Hypothalamus (tissue), 51 donors: ENCODE results near the gene PLEKHA8.

ENCODE experiments used
- DNase-seq, 51 donors: peaks; one replicate each; lab custom pipeline; 2025; lab: John Stamatoyannopoulos, UW

Gene PLEKHA8

DNA sequence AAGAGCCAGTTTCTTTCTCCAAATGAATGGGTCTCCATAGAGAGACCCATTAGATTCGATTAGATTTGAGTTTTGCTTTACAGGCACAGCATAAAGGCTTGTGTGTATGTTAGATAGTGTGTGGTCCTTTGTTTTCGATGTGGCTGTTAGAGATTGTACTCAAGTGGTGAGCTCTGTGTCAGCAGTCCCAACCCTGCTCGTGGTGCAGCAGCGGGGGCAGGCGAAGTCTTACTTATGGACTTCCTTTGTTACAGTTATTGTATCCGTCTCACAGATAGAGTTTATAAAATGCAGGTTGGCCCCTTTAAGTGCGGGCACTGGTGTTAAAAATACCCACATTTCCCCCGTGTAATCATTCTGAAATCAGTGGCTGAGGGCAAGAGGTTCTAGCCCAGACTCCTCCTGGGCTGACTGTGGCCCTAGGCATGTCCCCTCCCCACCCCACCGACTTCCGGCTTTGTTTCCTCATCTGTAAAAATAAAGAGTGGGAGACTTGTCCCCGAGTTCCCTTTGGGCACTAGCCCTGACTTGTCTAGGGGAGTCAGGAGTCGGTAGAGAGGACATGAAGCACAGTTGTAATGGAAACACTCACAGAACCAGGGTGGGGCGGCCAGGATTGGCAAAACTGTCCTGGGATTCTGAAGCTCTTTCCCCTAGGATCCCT lies 135.2 kb downstream of the PLEKHA8 start:
- peak in 31 of 51 donors; percentile 11 to 83 (median 53) for DNase-seq

DNA sequence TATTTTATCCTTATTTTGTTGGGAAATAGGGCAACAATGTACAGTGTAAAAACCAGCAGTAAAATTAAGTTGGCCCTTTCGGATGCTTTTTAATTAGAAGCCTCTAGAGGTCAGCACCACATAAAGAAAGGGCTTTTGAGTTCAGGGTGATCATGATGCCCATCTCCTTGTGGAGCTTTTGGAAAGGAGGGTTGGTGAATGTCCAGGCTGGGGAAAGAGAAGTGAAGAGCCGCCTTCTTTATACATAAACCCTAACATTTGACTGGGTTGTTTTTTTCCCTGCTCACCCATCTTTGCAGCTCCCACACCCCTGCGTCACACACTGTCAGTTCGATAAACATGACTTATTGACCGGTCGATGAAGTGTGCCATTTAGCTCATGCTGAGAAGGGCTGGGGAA lies 136.4 kb downstream of the PLEKHA8 start:
- peak in 7 of 51 donors; percentile 21 to 77 (median 34) for DNase-seq

DNA sequence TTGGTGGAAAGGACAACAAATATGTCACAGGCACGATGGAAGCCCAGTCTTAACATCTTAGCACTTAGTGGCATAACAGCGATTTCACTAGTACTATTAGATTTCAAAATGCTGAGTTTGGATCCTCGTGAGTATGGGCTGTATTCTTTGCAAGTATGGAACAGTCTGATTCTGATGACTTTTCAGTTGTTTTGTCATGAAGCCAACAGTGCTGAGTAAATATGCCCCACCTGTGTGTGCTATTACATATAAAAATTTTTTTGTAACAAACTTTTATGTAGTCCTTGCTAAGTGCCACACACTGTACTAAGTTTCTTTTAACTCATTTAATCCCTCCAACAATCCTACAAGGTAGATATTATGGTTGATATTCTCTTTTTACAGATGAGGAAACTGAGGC lies 137.4 kb downstream of the PLEKHA8 start:
- no peak for DNase-seq

DNA sequence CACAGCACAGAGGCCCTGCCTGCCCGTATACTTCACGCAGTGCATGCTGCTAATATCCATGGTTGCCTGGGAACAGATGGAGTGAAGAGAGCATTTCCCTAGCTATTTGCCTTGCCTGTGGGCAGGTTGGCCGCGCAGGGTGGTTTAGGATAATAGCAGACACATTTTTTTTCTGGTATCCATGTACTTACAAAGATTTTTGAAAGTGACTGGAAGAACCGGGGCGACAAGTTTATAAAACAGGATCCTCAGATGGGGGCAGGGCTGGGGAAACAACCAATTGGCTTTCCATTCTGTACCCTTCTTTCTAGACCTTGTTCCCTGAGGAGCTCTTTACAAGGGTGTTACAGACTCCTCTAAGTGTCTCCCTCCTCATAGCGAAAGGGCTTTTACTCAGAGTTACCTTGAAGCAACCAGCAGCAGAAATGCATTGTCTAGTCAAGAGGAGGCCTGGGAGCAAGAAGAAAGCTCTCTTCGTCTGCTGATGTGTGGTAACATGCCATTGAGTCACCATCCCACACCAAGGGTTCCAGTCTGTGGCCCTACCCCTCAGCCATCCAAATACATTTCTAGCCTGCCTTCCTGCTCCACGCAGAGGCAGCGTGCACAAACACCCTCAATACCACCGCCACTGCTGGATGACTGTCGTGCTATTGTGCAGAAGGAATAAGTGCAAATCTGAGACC lies 138.1 kb downstream of the PLEKHA8 start:
- peak in 6 of 51 donors; percentile 9 to 39 (median 20) for DNase-seq

DNA sequence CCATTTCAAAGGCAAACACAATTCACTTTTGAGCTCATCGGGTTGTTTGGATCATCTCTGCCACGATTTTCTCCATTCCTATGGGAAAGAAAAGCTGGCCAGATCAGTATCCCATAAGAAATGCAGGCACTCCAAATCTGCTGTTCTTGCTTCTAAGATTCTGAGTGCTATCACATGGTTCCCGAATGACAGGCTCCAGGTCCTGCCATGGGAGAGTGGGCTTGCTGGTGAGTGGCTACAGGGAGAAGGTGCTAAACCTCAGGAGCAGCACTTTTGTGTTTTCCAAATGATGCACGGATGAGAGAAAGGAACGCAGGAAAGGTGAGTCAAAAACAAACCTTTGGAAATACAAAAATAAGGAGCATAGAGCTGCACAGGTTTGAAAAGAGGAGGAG lies 138.6 kb downstream of the PLEKHA8 start:
- DNase-seq, result no peak

DNA sequence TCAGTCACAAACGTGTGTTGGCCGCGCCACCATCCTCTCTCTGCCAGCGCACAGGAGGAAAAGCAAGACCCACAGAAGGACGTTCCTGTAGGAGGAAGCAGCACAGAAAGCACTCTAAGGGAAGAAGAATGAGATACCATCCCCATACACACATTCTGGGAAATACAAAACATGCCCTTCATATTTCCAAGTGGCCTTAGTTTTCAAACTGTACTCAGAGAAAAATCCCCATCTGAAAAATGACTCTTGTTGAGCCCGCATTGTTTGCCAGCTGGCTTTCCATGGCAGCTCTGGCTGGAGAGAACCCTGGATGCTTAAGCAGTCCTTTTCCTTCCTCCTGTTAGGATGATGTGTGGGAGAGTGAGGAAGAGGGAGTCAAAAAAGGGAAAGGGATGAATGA lies 139.7 kb downstream of the PLEKHA8 start:
- no peak for DNase-seq

DNA sequence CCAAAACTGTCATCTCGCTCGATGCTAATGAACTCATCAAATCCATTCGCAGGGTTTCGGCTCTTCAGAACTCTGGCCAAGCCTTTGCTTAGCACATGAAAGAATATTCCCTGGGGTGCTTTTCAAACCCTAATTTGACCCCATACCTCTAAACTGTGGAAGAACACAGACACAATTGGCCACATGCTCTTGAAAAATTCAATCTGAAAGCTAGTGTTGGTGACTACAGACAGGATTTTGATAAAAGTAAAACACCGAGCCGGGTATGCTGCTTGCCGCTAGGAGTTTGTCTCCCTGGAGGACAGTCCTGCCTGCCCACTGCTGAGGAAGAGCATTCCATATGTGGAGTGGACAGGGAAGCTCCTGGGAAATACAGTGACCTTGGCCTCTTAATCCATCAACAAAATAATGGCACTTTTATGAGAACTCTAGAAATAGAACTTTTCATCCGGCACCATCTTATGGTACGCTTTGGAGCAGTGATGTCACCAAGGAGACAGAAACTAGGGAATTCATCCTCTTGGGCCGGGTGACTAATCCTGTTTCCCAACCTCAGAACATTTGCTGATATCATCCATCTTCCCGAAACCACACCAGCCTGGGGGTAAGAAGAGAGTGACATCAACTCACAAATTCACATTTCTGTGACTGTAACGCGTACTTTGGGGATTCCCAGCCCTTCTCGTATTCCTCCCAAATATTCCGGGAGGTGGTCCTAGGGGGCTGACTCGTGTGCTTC lies 140.8 kb downstream of the PLEKHA8 start:
- DNase-seq, result peak in 1 of 51 donors; percentile 24

DNA sequence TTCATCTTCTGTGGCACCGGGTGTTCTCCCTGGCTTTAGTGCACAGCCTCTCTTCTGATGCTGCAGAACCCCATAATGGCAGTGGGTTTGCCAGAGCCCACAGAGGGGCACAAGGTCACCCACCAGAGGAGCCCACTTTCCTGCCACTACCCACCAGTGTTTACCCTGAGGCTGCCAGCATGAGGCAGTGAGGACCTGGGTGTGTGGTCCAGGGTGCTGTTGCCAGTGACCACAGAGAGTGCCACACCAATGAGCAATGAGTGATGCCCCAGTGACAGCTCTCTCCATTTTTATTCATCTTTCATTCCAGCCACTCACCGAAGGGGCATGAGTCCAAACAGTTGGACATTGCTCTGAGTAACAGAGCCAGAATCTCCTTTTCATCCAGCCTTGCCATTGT lies 141.4 kb downstream of the PLEKHA8 start:
- DNase-seq, result no peak

DNA sequence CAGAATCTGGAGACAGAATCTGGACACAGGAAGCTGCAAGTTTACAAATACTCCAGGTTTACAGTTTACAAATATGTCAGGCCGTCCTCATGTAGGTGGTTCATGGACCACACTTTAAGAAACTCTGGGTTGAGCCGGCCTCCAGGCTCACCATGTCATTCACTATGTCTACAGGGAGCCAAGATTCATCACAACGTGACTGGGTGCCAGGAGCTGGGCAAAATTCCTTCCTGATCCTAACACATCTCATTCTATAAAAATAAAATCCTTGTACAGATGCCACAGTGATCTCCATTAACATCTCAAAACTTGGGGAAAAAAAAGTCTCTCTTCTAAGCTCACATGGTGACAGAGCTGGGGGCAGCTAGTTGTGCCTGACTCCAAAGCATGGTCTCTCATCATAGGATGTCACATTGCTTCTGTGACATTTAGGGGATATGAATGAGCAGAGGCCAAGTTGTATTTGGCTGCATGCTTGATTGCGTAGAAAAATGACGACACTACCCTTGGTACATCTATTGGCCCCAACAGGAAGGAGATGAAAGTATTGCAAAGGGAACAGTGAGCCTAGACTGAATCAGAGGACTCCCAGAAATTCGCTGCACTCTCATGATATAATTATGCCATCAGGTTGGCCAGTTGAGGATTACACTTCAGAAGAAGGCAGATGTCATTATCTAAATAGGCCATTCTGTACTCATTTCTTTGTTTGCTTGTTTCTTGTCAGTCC lies 142.4 kb downstream of the PLEKHA8 start:
- DNase-seq, result no peak

DNA sequence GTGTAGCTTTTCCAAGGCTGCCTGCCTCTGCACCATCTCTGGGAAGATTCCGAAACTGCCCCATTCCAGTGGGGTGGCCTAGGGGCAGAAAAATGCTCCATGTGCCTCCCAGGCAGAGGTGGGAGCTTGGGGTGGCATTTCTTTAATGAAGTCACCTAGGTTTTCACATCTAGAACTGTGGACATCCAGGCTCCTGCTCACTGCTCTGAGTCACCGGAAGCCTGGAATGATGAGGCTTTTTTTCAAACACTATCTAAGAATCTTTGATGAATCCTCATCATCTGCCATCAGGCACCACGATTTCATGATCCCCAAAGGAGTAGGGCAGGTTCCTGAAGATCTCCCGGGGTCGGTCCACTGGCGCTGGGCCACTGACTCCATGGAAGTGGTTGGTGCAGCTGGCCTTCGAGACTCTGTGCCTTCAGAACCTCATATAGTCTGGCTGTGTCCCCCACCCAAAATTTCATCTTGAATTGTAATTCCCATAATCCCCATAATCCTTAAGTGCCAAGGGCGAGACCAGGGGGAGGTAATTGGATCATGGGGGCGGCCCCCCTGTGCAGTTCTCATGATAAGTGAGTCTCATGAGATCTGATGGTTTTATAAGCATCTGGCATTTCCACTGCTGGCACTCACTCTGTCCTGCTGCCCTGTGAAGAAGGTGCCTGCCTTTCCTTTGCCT lies 143.7 kb downstream of the PLEKHA8 start:
- DNase-seq, result peak in 1 of 51 donors; percentile 35

DNA sequence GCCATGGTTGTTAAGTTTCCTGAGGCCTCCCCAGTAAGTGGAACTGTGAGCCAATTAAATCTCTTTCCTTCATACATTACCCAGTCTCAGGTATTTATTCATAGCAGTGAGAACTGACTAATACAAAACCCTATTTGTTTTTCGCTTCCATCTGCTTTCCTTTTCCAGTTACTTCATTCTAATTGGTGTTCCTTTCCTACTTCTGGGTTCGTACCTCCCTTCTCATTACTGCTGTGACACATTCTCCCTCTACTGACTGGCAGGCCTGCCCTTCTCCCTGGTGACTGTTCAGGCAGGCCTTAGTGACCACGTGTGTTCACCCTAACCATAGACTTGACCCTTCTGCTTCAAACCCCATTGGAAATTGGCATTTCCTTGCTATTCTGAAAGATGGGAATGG lies 144.2 kb downstream of the PLEKHA8 start:
- DNase-seq, result no peak

DNA sequence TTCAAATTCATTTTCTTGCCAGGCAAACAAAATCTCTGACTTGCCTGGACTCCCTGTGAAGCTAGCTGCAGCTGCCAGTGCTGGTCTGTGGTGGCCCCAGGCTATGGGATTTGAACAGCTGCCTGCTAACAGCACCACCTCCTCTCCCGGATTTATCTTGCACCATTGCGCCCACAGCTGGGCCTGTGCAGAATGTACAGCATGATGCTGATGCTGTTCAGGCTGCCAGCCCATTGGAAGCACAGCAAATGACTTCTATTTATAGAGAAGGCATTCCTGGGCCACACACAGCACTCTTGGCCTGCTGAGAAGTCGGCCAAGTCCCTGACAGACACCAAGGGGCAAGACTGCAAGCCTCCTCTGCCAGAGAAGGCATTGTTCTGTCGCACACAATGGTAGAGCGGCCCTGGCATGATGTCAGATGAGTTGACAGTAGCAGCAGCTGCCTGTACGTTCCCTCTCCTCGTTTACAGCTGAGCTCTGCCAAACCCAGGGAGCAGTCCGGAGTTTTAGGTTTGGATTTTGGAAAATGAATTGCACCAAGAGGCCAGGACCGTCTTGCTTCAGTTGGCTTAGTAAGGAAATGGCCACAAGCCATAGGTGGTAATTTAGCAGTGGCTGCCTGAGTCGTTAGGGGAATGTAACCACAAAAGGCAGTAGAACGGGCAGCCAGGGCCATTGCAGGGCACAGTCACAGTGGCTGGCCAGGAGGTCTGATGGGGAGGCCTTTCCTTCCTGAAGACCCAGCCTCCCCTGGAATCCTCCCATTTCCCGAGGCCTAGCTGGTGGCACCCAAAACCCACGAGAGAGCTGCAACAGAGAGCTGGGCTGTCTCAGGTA lies 145.1 kb downstream of the PLEKHA8 start:
- DNase-seq, result peak; percentile 18 to 96 (median 83)

DNA sequence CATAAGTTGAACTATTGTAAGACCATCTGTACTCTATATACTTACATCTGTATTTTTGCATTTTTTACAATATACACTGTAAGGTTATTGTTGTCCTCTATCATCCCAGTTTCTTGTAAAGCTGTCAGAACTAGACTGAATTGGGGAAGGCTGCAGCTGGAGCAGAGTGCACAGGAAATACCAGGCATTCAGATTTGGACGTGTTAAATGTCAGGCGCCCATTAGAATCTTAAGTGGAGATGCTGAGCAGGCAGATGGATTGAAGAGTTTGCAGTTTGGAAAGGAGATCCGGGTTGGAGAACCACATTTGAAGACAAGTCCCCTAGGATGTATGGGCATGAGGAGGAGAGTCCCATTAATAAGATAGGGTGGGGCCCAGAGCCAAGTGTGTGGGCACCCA lies 147.0 kb downstream of the PLEKHA8 start:
- no peak for DNase-seq

DNA sequence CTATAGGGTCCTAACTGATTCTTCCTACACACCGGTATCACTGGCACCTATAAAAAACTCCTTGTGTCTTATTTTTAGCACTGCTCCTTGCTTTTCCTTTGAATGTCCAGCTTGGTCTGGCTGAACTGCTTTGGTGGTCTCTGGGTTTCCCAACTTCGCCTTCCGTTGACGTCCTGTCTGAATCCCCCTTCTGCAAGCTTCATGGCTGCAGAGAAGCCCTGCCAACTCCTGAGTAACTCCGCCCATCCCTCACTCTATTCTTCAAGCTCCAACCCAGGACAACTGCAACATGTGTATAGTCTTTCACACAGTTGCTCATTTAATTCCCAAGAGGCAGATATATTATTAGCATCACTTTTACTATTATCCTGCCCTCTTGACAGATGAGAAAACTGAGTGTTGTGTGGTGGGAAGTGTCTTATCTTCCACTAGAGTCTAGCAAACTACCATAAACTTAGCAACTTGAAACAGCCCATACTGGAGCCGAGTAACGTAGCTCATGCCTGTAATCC lies 147.5 kb downstream of the PLEKHA8 start:
- DNase-seq, result no peak

DNA sequence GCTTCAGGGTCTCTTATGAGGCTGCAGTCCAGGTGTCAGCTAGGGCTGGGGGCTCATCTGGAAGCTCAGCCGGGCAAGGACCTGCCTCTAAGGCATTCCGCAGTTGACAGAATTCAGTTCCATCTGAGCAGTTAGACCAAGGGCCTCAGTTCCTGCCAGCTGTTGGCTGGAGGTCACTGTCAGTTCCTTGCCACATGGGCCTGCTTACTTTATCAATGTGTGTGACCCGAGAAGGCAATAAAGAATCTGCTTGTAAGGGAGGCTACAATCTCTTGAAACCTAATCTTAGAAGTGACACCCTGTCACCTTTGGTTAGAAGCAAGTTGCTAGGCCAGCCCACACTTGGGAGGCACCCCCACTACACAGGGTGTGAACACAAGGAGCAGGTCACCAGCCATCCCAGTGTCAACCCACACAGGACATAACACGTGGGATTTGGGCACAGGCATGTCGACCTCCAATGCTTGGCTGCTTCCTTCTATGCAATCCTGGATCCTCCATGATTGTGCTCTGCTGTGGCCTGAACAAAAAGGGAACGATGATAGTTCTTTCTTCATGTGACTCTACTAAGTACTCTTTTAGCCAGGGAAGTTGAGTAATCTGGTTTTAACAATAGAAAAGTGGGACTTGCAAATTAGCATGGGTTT lies 148.4 kb downstream of the PLEKHA8 start:
- no peak for DNase-seq

DNA sequence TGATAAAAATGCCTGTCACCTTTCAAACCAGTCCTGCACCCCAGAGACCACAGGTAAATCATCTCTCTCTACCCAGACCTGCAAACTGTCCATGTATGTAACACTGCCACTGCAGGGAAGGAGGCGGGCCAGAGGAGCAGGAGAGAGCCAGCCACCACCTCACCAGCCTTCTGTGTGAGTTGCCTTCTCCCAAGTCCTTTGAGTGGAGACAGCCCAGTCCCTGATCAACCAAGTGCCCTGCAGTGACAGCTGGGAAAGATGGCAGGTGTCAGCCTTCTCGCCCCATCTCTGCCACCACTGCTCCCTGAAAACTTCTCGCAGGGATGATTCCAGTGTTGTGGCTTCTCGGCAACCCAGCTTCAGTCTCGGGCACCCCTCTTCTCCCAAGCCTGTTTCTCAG lies 149.0 kb downstream of the PLEKHA8 start:
- no peak for DNase-seq

DNA sequence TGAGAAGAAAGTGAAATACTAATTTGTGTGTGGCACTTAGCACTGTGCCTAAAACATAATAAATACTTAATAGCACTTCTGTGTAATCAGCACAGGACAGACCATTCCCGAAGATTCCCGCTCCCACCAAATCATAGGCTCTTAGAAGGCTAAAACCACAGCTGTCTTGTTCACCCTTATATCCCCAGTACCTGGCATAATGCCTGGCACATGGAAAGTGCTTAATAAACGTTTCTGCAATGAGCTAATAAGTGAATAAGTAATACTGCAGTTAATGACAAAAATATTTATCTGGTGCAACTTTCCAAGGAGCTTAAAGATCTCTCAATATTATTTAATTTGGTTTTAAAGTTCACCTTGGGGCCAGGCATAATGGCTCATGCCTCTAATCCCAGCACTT lies 149.8 kb downstream of the PLEKHA8 start:
- DNase-seq, result no peak

DNA sequence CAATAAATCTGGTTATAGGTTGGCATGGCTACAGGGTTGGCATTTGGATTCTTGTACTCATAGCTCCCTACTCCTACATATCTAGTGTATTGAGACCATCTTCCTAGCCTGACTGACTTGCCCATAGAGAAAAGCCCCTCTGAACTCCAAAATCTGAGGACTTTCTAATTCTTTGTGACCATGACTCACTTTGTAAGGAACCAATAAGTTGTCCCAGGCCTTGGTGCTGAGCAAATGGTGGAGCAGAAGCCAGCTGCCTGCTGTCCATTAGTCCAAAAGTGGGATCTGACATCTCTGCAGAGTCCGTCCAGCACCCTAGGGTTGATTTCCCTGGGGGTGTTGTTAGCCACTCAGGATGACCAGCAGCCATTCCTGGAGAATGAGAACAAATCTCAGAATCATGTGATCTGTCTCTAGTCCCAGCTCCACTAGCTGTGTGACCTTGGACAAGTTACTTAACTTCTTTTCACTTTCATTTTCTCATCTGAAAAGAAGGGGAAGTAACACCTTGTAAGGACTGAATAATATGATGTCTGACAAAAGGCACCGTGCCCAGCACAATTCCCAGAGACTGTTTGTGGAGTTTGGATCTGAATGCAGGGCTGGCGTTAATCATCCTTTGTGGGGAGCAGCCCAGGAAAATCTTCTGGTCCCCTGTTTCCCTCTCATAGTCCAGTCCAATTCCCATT lies 150.7 kb downstream of the PLEKHA8 start:
- DNase-seq, result no peak
